DND-41 (cell line): ENCODE results near the gene RASA4B.
"Not testable (repeated sequence)": the region's sequence is repeated elsewhere in the genome, so short reads cannot be mapped to it uniquely, and the experiment has no call there.

Source experiments
- EZH2 ChIP-seq: IDR thresholded peaks from 3 replicates; pipeline ENCODE4 v1.6.1; 2012; ENCODE audit warnings: borderline replicate concordance, low read depth, mild to moderate bottlenecking, moderate library complexity, low read length, inconsistent platforms; ENCODE audit not compliant: severe bottlenecking
- TF ChIP-seq, protein P1 (sequence below): IDR thresholded peaks from 2 replicates; pipeline ENCODE4 v1.5.1; 2012; ENCODE audit warnings: borderline replicate concordance, low read length, moderate library complexity, mild to moderate bottlenecking; ENCODE audit not compliant: poor library complexity, severe bottlenecking; ENCODE audit errors: extremely low read depth

- TF ChIP-seq, protein P1, sequence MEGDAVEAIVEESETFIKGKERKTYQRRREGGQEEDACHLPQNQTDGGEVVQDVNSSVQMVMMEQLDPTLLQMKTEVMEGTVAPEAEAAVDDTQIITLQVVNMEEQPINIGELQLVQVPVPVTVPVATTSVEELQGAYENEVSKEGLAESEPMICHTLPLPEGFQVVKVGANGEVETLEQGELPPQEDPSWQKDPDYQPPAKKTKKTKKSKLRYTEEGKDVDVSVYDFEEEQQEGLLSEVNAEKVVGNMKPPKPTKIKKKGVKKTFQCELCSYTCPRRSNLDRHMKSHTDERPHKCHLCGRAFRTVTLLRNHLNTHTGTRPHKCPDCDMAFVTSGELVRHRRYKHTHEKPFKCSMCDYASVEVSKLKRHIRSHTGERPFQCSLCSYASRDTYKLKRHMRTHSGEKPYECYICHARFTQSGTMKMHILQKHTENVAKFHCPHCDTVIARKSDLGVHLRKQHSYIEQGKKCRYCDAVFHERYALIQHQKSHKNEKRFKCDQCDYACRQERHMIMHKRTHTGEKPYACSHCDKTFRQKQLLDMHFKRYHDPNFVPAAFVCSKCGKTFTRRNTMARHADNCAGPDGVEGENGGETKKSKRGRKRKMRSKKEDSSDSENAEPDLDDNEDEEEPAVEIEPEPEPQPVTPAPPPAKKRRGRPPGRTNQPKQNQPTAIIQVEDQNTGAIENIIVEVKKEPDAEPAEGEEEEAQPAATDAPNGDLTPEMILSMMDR = not testable (repeated sequence)
- not testable (repeated sequence) for TF ChIP-seq EZH2
Measured at GRCh38 chr7:102474116-102474515, 43.5 kb downstream of the RASA4B start.
